Measurements from ENCODE around the gene NUP62. TPM values are rescaled to one million over a fixed set of nuclear protein-coding genes. Genes with fewer than 3 reads are reported as not detected.

NUP62 gene
- total RNA-seq, 6 experiments from 2014 or later, result 9.3 to 55.5 (median 32.6) TPM

DNA sequence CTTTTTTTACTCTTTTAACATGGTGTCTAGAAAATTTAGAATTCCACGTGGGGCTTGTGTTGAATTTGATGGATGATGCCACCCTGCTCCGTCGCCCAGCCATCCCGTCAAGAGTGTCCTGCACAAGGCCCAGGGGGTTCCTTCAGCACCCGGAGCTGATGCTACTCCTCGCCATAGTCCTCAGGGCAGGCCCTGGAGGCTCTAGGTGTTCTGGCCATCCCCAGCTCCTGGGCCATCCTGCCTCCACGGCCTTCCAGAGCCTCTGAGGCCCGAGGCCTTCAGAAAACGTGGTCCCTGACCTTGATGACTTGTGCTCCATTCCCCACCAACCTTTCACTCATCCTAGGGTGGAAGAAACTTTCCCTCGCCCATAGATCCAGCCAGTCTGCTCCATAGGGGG is 55.5 kb downstream of the NUP62 start:
- TF ChIP-seq, protein P1, sequence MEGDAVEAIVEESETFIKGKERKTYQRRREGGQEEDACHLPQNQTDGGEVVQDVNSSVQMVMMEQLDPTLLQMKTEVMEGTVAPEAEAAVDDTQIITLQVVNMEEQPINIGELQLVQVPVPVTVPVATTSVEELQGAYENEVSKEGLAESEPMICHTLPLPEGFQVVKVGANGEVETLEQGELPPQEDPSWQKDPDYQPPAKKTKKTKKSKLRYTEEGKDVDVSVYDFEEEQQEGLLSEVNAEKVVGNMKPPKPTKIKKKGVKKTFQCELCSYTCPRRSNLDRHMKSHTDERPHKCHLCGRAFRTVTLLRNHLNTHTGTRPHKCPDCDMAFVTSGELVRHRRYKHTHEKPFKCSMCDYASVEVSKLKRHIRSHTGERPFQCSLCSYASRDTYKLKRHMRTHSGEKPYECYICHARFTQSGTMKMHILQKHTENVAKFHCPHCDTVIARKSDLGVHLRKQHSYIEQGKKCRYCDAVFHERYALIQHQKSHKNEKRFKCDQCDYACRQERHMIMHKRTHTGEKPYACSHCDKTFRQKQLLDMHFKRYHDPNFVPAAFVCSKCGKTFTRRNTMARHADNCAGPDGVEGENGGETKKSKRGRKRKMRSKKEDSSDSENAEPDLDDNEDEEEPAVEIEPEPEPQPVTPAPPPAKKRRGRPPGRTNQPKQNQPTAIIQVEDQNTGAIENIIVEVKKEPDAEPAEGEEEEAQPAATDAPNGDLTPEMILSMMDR (IDR thresholded peaks at IDR 0.05), result no peak
- no peak for TF ChIP-seq POLR2A (IDR thresholded peaks at IDR 0.05)
- no peak for ATAC-seq

DNA sequence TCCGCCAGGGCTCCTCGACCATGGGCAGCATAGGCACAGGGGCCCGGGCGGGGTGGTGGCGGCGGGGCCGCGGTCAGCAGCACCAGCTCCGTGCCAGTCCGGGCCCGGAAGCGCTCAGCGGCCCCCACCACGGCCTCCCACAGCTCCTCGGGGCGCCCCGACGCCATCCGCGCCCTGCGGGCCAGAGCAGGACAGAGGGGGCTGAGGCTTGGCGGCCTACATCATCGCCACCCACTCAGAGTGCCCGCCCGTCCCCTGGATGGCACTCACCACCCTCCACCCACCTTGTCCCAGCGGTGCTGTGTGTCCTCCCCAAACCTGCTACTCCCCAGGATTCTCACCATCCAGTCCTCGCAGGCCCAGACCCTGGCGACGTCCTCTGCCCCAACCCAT is 56.2 kb downstream of the NUP62 start:
- no peak for TF ChIP-seq POLR2A (IDR thresholded peaks at IDR 0.05)
- TF ChIP-seq, protein P1 (IDR thresholded peaks at IDR 0.05), result no peak
- ATAC-seq, result no peak
- no peaks in the 10 kb centered on the region for H3K36me3 ChIP-seq
- WGBS (ENCODE audit: insufficient coverage, low coverage, low lambda C conversion rate, missing lambda C conversion rate), result no CpG with 5 or more reads among the region's 29 CpGs
- H3K9me3 ChIP-seq, result no peaks in the 10 kb centered on the region
- H3K4me1 ChIP-seq, result peaks cover 0 to 24% (median 12%) of the 10 kb centered on the region in 4 donors
- H3K27me3 ChIP-seq, result no peaks in the 10 kb centered on the region
- intact Hi-C loops (cut with DNase I), result no loop called here
- H3K4me3 ChIP-seq, result no peak overlapping the region
- DNase-seq, result no peak
- no peak overlapping the region for H3K27ac ChIP-seq

More for the DNA sequence above, 55.5 kb downstream of the NUP62 start:
- no peak overlapping the region for H3K4me3 ChIP-seq
- 84% methylated on average over 5 of the region's 10 CpGs for WGBS (ENCODE audit: insufficient coverage, low coverage, low lambda C conversion rate, missing lambda C conversion rate)
- intact Hi-C loops (cut with DNase I), result no loop called here
- H3K36me3 ChIP-seq, result no peaks in the 10 kb centered on the region
- no peaks in the 10 kb centered on the region for H3K27me3 ChIP-seq
- no peaks in the 10 kb centered on the region for H3K9me3 ChIP-seq
- peaks cover 0 to 27% (median 13%) of the 10 kb centered on the region in 4 donors for H3K4me1 ChIP-seq
- no peak overlapping the region for H3K27ac ChIP-seq
- no peak for DNase-seq

DNA sequence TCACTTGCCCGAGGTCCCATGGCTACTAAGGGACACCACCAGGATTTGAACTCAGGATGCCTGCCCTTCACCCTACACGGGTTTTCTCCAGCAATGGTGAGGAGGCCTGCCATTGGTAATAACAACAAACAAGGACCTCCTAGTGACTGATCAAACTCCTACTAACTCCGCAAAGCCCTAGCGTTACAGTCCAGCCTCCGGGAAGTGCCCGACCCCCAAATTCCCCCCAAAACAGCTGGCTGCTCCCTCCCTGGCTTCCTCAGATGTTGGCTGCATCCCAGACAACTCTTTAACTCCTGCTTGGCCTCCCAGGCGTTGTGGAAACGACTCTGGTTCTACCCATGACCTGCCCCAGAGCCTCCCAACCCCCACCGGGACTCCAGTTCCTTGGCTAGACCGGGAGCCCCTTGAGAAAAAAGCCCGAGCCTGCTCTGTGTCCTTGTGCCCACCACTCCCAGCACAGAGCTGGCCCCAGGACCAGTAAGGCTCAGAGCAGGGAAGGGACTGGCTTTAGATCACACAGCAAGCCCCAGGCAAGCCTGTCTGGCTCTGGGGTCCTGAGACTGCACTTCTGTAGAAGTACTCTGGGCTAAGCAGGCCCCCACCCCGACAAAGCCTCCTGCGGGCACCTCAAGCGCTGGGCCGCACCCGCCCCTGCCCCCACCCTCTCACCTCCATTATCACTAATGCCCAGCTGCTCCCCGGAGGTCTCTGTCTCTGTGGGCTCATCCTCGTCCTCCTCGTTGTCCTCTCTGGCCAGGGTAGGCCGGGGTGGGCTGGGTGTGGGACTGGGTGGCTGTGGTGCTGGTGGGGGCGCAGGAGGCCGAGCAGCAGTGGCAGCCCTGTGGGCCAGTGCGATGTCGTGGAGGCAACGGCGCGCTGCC is 56.8 kb downstream of the NUP62 start:
- H3K4me3 ChIP-seq, result no peak overlapping the region
- no peak overlapping the region for H3K27ac ChIP-seq
- intact Hi-C loops (cut with DNase I), result no loop called here
- H3K4me1 ChIP-seq, result peaks cover 0 to 24% (median 14%) of the 10 kb centered on the region in 4 donors
- H3K9me3 ChIP-seq, result no peaks in the 10 kb centered on the region
- no peaks in the 10 kb centered on the region for H3K27me3 ChIP-seq
- no peak for TF ChIP-seq POLR2A (IDR thresholded peaks at IDR 0.05)
- TF ChIP-seq, protein P1 (IDR thresholded peaks at IDR 0.05), result no peak
- 90% methylated on average over 9 of the region's 27 CpGs for WGBS (ENCODE audit: insufficient coverage, low coverage, low lambda C conversion rate, missing lambda C conversion rate)
- no peaks in the 10 kb centered on the region for H3K36me3 ChIP-seq
- no peak for DNase-seq
- no peak for ATAC-seq

DNA sequence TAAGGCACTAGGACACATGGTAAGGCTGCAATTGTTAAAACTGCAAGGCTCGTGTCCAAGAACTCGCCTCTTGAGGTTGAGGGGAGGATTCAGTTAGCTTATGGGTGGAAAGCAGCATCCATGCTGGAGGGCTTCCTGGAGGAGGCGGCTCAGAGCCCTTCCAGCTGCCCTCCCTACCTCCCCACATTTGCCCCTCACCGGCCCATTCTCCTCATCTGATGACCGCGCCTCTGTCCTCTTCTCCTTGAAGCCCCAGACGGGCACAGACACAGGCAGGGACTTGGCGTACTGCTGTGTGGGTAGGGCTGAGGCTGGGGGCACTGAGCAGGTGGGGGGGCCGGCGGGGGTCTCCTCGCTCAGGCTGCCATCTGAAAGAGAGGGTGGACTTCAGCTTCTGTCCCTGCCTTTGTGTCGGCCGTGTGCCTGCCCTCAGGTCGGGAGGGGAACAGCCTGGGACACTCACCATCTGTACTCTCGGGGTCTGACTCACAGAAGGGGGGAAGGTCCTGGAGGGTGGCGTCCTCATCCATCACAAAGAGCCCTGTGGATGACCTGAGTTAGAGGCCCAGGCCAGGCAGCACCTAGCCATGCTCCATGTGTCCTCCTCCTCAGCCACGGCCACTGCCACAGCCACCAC is 57.8 kb downstream of the NUP62 start:
- H3K36me3 ChIP-seq, result no peaks in the 10 kb centered on the region
- peaks cover under 1 to 28% (median 15%) of the 10 kb centered on the region in 4 donors for H3K4me1 ChIP-seq
- H3K27ac ChIP-seq, result no peak overlapping the region
- H3K27me3 ChIP-seq, result no peaks in the 10 kb centered on the region
- no CpG with 5 or more reads among the region's 17 CpGs for WGBS (ENCODE audit: insufficient coverage, low coverage, low lambda C conversion rate, missing lambda C conversion rate)
- TF ChIP-seq, protein P1 (IDR thresholded peaks at IDR 0.05), result no peak
- TF ChIP-seq POLR2A (IDR thresholded peaks at IDR 0.05), result no peak
- no peaks in the 10 kb centered on the region for H3K9me3 ChIP-seq
- DNase-seq (peak in 2 of 3 donors; percentile 26 to 51), ATAC-seq (no peak)
- H3K4me3 ChIP-seq, result no peak overlapping the region
- intact Hi-C loops (cut with DNase I), result no loop called here

All from right lobe of liver (tissue), 6 donors.